PC-3 (cell line): Measurements from ENCODE around the gene SEC61A2. TPM values are rescaled to one million over a fixed set of nuclear protein-coding genes. Genes with fewer than 3 reads are reported as not detected.
"Not testable (repeated sequence)": the region's sequence is repeated elsewhere in the genome, so short reads cannot be mapped to it uniquely, and the experiment has no call there.

ENCODE experiments used
- ATAC-seq: fragments of 200-7000 bp; cut with Tn5 transposase; 2 replicates; pipeline ENCODE4 v1.9.1; 2020; ENCODE audit warnings: mild to moderate bottlenecking, moderate library complexity
- BruUV-seq: library from RNA; stranded (reverse); fragments of 400-500 nt; replicated peaks from 2 replicates; lab custom pipeline; 2021; lab: Mats Ljungman, UMichigan
- CTCF ChIA-PET: fragments of 300-600 bp; sonication (Branson Sonifier 250); formaldehyde crosslinking; loops from one replicate; lab custom pipeline; 2022; ENCODE audit warnings: antibody characterized with exemption; lab: Charles Lee
- POLR2A ChIA-PET: fragments of 300-600 bp; sonication (Branson Sonifier 250); formaldehyde crosslinking; loops from one replicate; lab custom pipeline; 2022; ENCODE audit warnings: antibody characterized with exemption; ENCODE audit not compliant: unreplicated experiment; lab: Charles Lee
- DNase-seq: peaks from one replicate; pipeline ENCODE4 v3.0.0-alpha.2; 2015
- H2AFZ ChIP-seq: fragments of 300-600 bp; sonication (generic); 2 replicates; pipeline ENCODE4 v1.6.0; 2016; ENCODE audit warnings: antibody characterized with exemption, low read length
- H3F3A ChIP-seq: fragments of 300-600 bp; sonication (generic); one replicate; pipeline ENCODE4 v1.6.0; 2017; ENCODE audit warnings: antibody characterized with exemption, low read length, control low read depth, mild to moderate bottlenecking; ENCODE audit not compliant: unreplicated experiment
- H3K27ac ChIP-seq: fragments of 300-600 bp; sonication (generic); 2 replicates; pipeline ENCODE4 v1.5.1; 2016; ENCODE audit warnings: mild to moderate bottlenecking, low read length
- H3K27me3 ChIP-seq: fragments of 300-600 bp; sonication (generic); 2 replicates; pipeline ENCODE4 v1.6.1; 2016; ENCODE audit warnings: low read length, mixed read lengths
- H3K36me3 ChIP-seq: fragments of 300-600 bp; sonication (generic); 2 replicates; pipeline ENCODE4 v1.6.1; 2016; ENCODE audit warnings: low read depth, mixed run types, low read length, mixed read lengths
- H3K4me1 ChIP-seq: fragments of 300-600 bp; sonication (generic); 2 replicates; pipeline ENCODE4 v1.5.1; 2016; ENCODE audit warnings: low read length; ENCODE audit not compliant: insufficient read depth
- H3K4me2 ChIP-seq: fragments of 300-600 bp; sonication (generic); 2 replicates; pipeline ENCODE4 v1.6.0; 2016; ENCODE audit warnings: low read length
- H3K4me3 ChIP-seq: fragments of 300-600 bp; sonication (generic); 2 replicates; pipeline ENCODE4 v1.5.1; 2016; ENCODE audit warnings: mild to moderate bottlenecking, low read length, mixed read lengths
- H3K79me2 ChIP-seq: fragments of 300-600 bp; sonication (generic); 2 replicates; pipeline ENCODE4 v1.6.1; 2017; ENCODE audit warnings: low read length, mixed read lengths
- H3K9ac ChIP-seq: fragments of 300-600 bp; sonication (generic); 2 replicates; pipeline ENCODE4 v1.6.0; 2016; ENCODE audit warnings: mild to moderate bottlenecking, low read length
- H3K9me2 ChIP-seq: fragments of 300-600 bp; sonication (generic); replicated peaks from 2 replicates; pipeline ENCODE4 v1.6.1; 2016; ENCODE audit warnings: mixed run types, low read length, mixed read lengths
- H3K9me3 ChIP-seq: fragments of 300-600 bp; sonication (generic); 2 replicates; pipeline ENCODE4 v1.6.1; 2016; ENCODE audit warnings: low read length, mixed read lengths
- H4K20me1 ChIP-seq: fragments of 300-600 bp; sonication (generic); 2 replicates; pipeline ENCODE4 v1.6.1; 2016; ENCODE audit warnings: low read length, mixed read lengths
- CTCF ChIP-seq: fragments of 300-600 bp; sonication (generic); conservative IDR thresholded peaks from 2 replicates; pipeline ENCODE4 v1.5.1; 2017; ENCODE audit warnings: antibody characterized with exemption, low read depth, mild to moderate bottlenecking, low read length
- EZH2 ChIP-seq: fragments of 300-600 bp; sonication (generic); IDR thresholded peaks from one replicate; pipeline ENCODE4 v1.6.1; 2017; ENCODE audit warnings: antibody characterized with exemption, mild to moderate bottlenecking, low read length; ENCODE audit not compliant: unreplicated experiment
- EZH2phosphoT487 ChIP-seq: fragments of 300-600 bp; sonication (generic); IDR thresholded peaks from 2 replicates; pipeline ENCODE4 v1.6.1; 2018; ENCODE audit warnings: mild to moderate bottlenecking, antibody characterized with exemption, low read length, borderline replicate concordance
- intact Hi-C: fragments of 100-400 bp; cut with micrococcal nuclease; formaldehyde crosslinking; loops from 2 replicates; pipeline ENCODE4 v1.9.0; 2023
- total RNA-seq: library from RNA; depleted of rRNA; stranded (reverse); fragments of >200 nt; gene quantifications from 2 replicates; pipeline ENCODE4 v1.2.3, GENCODE V29; 2014

Gene SEC61A2
- total RNA-seq, 1 experiment from 2014 or later = 5.5 TPM

GRCh38 chr10:12164085-12164484, 34.6 kb downstream of the SEC61A2 start:
- Histone ChIP-seq H3K9ac (no peak overlapping the region), H3K79me2 (no peaks in the 10 kb centered on the region), H3K4me3 (no peak overlapping the region), H3K9me3 (no peaks in the 10 kb centered on the region), H3K4me2 (no peak overlapping the region), H4K20me1 (no peaks in the 10 kb centered on the region), H3K4me1 (no peaks in the 10 kb centered on the region), H3K9me2 (no peaks in the 10 kb centered on the region), H3K27me3 (no peaks in the 10 kb centered on the region), H2AFZ (no peak overlapping the region), H3K36me3 (no peaks in the 10 kb centered on the region; the same call in 1 of the 2 replicates), H3K27ac (no peak overlapping the region), H3F3A (no peaks in the 10 kb centered on the region)
- ChIA-PET POLR2A (no interaction called here), CTCF (no interaction called here)
- intact Hi-C loops = no loop called here
- TF ChIP-seq CTCF = no peak
- TF ChIP-seq EZH2 = no peak
- TF ChIP-seq EZH2phosphoT487 = no peak
- BruUV-seq = no TSS peak
- ATAC-seq = no peak
- no peak for DNase-seq

GRCh38 chr10:12165036-12165435, 35.6 kb downstream of the SEC61A2 start:
- ChIA-PET POLR2A (no interaction called here), CTCF (no interaction called here)
- intact Hi-C loops = no loop called here
- H3K27me3 ChIP-seq = no peaks in the 10 kb centered on the region
- H3K4me3 ChIP-seq = no peak overlapping the region
- no peak overlapping the region for H3K27ac ChIP-seq
- H3K4me2 ChIP-seq = no peak overlapping the region
- no peak for TF ChIP-seq EZH2
- TF ChIP-seq CTCF = no peak
- TF ChIP-seq EZH2phosphoT487 = no peak
- no peaks in the 10 kb centered on the region; the same call in 1 of the 2 replicates for H3K36me3 ChIP-seq
- no peaks in the 10 kb centered on the region for H3K9me2 ChIP-seq
- no peaks in the 10 kb centered on the region for H3K4me1 ChIP-seq
- H3K9me3 ChIP-seq = no peaks in the 10 kb centered on the region
- H3K79me2 ChIP-seq = no peaks in the 10 kb centered on the region
- BruUV-seq = no TSS peak
- no peak overlapping the region for H2AFZ ChIP-seq
- H3F3A ChIP-seq = no peaks in the 10 kb centered on the region
- H4K20me1 ChIP-seq = no peaks in the 10 kb centered on the region
- DNase-seq (no peak), ATAC-seq (no peak)
- H3K9ac ChIP-seq = no peak overlapping the region

- H3K36me3 ChIP-seq = no peaks in the 10 kb centered on the region; the same call in 1 of the 2 replicates
- no peak overlapping the region for H2AFZ ChIP-seq
- ChIA-PET POLR2A (no interaction called here), CTCF (no interaction called here)
- H3F3A ChIP-seq = no peaks in the 10 kb centered on the region
- no peak overlapping the region for H3K9ac ChIP-seq
- BruUV-seq = no TSS peak
- DNase-seq (no peak), ATAC-seq (no peak)
- H3K9me3 ChIP-seq = no peaks in the 10 kb centered on the region
- H3K4me1 ChIP-seq = no peaks in the 10 kb centered on the region
- H3K27ac ChIP-seq = no peak overlapping the region
- H3K4me3 ChIP-seq = no peak overlapping the region
- no peak overlapping the region for H3K4me2 ChIP-seq
- intact Hi-C loops = no loop called here
- TF ChIP-seq EZH2 (no peak), CTCF (no peak), EZH2phosphoT487 (no peak)
- no peaks in the 10 kb centered on the region for H3K27me3 ChIP-seq
- H3K79me2 ChIP-seq = no peaks in the 10 kb centered on the region
- no peaks in the 10 kb centered on the region for H4K20me1 ChIP-seq
- H3K9me2 ChIP-seq = no peaks in the 10 kb centered on the region
These were observed 36.7 kb downstream of the SEC61A2 start for GRCh38 chr10:12165999-12166775.

- DNase-seq, H2AFZ ChIP-seq, intact Hi-C loops, H3F3A ChIP-seq, H3K9me2 ChIP-seq, H3K36me3 ChIP-seq, H3K27ac ChIP-seq, H3K4me2 ChIP-seq, H4K20me1 ChIP-seq, H3K9me3 ChIP-seq, CTCF ChIA-PET, H3K27me3 ChIP-seq, H3K9ac ChIP-seq, H3K79me2 ChIP-seq, H3K4me3 ChIP-seq, H3K4me1 ChIP-seq, BruUV-seq, POLR2A ChIA-PET, ATAC-seq: not testable (repeated sequence)
These were observed 42.0 kb downstream of the SEC61A2 start for GRCh38 chr10:12171512-12171911.
